SKM-1 (cell line): ENCODE results near the gene HM13.
A peak's percentile ranks its signal among the peaks of the same experiment; 100 is the strongest.
"Not testable (repeated sequence)": the region's sequence is repeated elsewhere in the genome, so short reads cannot be mapped to it uniquely, and the experiment has no call there.

Experiments used
- DNase-seq: peaks from one replicate; lab custom pipeline; 2025; ENCODE audit not compliant: unreplicated experiment; lab: John Stamatoyannopoulos, UW

The HM13 gene, protein sequence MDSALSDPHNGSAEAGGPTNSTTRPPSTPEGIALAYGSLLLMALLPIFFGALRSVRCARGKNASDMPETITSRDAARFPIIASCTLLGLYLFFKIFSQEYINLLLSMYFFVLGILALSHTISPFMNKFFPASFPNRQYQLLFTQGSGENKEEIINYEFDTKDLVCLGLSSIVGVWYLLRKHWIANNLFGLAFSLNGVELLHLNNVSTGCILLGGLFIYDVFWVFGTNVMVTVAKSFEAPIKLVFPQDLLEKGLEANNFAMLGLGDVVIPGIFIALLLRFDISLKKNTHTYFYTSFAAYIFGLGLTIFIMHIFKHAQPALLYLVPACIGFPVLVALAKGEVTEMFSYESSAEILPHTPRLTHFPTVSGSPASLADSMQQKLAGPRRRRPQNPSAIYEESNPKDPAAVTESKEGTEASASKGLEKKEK

DNA sequence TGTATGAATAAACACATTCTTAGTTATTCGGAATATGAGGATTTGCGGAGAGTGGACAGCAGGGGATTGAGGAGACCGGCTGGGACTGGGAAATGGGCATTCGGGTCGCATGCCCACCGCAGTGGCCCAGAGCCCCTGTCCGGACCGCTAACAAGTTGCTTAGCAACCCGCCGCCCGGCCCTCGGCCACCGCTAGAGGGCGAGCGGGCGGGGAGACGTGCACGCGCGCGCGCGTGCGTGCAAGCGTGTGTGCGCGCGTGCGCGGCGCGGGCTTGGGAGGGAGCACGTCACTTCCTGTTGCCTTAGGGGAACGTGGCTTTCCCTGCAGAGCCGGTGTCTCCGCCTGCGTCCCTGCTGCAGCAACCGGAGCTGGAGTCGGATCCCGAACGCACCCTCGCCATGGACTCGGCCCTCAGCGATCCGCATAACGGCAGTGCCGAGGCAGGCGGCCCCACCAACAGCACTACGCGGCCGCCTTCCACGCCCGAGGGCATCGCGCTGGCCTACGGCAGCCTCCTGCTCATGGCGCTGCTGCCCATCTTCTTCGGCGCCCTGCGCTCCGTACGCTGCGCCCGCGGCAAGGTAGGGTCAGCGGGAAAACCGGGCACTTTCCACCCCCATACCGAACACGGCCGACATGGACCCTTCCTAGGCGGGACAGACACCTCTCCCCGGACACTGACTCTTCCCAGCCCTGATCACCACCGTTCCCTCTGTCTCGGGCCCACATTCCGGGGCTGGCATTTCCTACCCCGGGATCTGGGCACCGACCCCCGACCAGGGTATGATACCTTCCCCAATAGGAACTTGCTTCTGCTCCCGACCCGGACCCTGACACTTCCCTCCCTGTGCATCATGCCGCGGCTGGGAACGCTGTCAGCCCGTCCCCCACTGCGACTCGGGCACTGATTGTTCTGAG lies at the start of gene HM13:
Gene HM13, plus strand, starts transcription at position 289 of the 918 bp plus-strand sequence. Its CDS starts 110 bp downstream, at position 399.
- peak; percentile 82 for DNase-seq

DNA sequence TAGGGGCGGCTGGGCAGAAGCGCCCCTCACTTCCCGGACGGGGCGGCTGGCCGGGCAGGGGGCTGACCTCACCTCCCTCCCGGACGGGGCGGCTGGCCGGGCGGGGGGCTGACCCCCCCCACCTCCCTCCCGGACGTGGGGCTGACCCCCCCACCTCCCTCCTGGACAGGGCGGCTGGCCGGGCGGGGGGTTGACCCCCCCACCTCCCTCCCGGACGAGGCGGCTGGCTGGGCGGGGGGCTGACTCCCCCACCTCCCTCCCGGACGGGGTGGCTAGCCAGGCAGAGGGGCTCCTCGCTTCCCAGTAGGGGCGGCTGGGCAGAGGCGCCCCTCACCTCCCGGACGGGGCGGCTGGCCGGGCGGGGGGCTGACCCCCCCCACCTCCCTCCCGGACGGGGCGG lies 43.3 kb upstream of the HM13 start:
- DNase-seq: not testable (repeated sequence)

DNA sequence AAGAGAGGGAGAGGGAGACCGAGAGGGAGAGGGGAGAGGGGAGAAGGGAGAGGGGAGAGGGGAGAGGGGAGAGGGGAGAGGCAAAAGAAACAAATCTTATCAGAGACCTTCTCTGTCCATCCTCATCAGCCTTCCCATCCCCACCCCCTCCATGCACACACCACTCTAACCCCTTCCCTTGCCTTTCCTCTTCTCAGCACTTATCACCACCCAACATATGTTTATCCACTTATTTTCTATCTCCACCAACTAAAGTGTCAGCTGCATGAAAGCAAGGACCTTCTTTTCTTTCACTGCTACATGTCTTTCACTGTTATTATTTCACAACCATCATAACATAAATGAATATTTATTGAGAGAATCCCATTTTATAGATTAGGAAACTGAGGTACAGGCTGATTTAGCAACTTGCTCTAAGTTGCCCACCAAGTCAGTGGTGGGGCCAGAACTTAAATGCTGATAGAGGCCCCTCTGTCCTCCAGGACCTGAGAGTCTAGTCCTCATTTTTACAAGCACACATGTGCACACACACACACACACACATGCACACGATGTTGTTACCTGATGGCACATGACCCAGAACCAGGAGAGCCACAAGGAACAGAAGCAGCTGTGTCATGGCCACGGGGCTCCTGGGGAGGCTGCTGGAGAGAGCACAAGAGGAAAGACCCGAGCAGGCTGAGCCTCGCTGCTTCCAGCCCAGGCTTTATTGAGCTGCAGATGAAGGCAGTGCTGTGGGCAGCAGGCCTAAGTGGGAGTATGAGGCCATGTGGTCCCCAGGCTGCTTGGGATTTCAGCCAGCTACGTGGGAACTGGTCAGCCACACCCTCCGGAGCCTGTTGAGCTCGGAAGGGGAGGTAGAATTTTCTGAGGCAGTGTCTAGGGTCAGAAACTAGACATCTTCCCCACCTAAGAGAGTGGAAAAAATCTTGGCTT lies 41.6 kb upstream of the HM13 start:
- no peak for DNase-seq

DNA sequence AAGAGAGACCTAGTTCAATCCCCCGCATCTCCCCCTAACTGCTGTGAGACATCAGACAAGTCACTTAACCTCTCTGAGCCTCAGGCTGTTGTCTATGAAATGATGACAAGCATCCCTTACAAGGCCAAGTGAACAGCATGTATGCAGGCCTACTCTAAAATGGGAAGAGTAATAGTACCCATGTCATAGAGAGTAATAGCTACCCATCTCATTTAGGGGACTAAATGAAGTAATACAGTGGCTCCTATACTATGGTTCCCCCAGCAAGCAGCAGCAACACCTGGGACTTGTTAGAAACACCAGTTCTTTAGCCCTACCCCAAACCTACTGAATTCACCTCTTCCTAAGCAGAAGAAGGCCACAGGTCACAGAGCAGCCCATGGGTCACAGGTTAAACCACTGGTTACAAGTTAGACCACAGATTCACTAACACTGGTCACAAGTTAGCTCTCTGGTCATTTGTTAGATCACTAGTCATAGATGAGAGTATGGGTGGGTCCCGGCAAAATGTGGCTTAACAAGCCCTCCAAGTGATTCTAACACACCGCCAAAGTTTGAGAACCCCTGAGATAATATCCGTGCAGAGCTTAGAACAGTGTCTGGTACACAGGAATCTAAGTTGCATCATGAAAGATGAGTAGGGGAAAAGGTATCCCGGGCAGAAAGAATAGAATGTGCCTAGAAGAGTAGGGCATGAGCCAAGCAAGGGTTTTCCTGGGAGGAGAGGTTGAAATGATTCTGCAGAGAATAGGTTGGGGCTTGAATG lies 40.7 kb upstream of the HM13 start:
- DNase-seq: no peak

DNA sequence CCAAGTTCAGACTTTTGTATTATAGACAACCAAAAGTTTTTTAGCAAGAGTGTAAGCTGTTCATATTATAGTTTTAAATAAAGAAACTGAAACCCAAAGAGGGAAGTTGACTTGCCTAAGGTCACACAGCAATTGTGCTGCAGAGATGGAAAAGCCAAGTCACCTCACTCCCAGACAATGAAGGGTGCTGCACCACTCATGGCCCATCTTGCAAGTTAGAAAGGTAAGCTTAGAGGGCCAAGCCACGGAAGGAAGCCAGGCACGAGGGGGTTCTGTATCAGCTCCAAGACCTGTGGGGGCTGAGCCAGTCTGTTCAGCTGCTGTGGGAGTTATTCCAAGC lies 40.2 kb upstream of the HM13 start:
- DNase-seq: no peak

DNA sequence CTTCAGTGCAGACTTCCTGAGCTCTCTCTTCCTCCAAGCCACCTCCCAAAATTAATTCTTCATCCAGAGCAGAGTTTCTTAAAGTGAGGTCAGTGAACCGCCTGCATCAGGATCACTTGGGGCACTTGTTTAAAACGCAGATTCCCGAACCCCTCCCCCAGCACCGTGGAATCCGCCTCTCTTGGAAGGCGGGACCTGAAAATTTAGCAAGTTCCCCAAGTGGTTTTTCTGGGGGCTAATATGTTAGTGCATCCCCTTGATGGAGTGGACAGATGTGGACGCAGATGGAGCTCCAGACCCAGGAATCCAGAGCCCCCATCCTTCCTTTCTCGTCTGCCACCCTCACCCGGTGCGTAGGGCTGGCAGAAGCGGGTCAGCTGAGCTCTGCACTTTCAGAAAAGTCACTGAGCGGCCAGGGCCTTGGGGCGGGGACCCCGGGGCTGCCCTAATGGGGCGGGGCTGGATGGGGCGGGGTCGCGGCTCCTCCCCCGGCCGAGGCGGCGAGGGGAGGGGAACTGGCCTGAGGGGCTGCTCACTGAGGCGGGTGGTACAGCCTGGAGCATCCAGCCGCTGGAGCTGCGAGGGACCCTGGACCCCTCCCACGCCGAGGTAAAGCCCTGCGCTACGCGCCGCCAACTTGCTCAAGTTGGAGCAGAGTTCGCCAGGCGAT lies 39.3 kb upstream of the HM13 start, which contains the start of the genes DEFB124 and REM1:
Gene DEFB124, minus strand, starts transcription at position 370 of the 670 bp plus-strand sequence. CDS start 2,114 bp downstream, outside the sequence.
Gene REM1, plus strand, starts transcription at position 531 of the 670 bp plus-strand sequence. CDS start 1,158 bp downstream, outside the sequence.
- DNase-seq: no peak

DNA sequence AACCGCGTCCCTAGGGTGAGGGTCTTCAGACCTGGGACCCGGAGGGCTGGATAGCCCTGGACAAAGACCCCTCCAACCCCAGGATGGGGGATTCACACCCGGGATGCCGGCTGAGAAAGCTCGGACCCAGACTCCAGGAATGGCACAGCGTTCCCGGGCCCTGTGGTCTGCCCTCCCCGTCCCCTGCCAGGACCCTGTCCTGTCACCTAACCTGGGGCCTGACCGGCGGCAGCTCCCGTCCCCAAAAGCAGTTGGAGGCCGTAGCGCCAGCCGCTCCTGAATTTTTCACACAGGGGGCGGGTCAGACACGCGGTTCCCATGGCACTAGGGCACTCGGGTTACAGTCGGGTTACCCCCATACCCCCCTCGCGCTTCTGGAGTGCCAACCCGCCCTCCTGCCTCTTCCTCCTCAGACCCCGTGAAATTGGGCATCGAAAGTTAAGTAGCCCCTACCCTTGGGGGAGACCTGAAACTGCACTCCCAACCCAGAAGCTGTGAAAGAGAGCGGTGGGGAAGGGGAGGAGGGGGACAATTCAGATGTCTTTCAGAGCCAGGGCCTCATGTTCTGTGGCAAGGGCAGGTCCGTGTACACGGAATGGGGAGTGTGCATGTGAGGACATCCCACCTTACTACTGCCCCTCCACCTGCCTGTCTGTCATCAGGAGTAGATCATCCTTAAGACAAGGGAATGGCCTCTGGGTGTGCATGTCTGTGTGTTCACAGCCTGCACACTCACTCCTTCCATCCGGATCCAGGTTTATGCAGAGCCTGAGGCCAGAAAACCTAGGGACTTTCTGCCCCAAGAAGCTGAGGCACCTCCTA lies 38.6 kb upstream of the HM13 start:
- no peak for DNase-seq

DNA sequence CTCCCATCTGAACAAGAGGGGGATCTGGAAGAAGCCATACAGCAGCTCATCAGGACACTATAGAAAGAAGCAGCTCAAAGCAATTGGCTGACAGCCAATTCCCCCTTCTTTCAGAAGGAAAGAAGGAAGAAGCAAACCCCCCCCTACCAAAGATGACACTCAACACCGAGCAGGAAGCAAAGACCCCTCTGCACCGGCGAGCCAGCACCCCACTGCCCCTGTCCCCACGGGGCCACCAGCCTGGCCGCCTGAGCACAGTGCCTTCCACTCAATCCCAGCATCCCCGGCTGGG lies 38.0 kb upstream of the HM13 start:
- DNase-seq: no peak

DNA sequence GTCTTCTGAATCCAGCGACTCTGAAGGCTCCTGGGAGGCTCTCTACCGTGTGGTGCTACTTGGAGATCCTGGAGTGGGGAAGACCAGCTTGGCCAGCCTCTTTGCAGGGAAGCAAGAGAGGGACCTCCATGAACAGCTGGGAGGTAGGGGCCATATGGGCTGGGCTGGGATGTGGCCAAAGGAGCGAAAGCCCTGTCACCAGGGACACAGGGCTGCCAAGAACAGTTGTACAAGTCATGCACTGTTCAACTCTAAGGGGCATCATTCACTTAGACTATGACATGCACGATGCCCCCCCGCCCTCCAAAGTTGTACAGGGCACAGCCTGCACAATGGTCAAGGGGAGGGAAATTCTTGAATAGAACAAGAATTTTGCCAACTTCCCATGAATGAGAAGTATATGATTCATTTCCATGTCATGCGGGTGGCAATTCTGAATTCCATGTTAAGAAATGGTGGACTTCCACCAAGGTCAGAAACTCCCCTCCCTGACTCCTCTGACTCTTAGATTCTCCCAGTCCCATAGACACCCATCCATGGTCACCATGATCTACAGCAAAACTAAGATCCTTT lies 37.5 kb upstream of the HM13 start:
- DNase-seq: no peak

DNA sequence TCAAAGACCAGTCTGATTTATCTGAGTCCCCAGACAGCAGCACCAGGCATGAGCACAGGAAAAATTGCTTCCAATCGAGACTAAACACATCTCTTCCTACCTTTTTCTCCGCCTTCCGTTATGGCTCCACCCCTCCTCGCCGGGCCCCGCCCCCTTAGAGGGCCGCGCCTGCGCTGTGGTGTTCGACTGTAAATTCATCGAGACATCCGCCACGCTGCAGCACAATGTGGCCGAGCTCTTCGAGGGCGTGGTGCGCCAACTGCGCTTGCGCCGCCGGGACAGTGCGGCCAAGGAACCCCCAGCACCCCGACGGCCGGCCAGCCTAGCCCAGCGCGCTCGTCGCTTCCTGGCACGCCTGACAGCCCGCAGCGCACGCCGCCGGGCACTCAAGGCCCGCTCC lies 30.2 kb upstream of the HM13 start:
- DNase-seq: no peak

DNA sequence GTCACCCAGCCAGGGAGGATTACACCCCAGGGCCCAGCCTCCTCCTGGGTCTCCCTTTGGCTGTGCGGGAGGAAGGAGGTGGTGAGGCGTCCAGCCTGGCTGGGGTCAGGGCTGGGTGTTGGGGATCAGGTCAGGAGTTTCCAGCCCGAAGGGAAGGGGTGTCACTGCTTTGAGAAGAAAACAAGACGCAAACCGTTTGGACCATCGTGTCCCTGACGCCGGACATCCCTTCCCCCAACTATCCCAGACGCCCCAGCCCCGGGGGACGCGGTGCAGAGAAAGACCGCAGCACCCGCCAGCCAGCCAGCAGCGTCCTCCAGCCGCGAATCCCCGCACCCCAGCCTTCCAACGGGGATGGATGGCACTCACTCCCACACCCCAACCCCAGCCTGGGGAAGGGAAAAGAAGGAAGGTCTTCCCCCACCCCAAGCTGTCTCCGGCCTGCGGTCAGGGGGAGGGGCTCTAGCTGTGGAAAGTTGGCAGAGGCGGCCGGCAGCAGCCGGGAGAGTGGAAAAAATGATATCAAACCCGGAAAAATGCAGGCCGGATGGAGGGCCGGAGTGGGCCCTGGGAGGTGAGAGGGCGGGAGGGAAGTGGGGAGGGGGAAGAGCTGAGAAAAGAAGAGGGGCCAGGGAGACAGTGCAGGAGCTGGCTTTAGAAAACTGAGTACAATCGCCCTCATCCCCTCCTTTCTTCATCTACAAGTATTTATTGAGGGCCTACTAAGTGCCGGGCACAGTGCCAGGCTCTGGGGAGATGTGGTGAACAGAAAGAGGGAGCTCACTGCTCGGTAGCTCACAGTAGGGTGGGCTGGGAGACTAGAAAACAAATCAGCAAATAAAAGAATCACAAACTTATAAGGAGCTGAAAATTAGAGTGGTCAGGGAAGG lies 28.5 kb upstream of the HM13 start:
- DNase-seq: no peak

DNA sequence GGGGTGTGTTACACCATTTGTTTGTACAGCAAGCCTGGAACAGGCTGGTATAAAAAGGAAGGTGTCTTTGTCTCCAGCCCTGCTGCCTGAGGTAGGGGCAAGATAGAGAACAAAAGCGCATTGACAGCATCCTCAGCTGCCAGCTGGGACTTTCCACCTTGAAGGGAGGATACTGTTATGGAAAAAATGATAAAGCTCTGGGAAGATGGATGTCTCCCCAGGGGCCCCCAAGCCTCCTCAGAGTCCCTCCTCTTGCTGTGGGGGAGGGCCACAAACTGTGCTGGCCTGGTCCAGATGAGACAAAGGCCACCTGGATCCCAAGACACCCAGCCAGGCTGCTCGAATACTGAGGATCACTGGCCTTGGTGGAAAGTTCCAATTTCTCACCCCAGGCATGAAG lies 26.1 kb upstream of the HM13 start:
- DNase-seq: no peak

DNA sequence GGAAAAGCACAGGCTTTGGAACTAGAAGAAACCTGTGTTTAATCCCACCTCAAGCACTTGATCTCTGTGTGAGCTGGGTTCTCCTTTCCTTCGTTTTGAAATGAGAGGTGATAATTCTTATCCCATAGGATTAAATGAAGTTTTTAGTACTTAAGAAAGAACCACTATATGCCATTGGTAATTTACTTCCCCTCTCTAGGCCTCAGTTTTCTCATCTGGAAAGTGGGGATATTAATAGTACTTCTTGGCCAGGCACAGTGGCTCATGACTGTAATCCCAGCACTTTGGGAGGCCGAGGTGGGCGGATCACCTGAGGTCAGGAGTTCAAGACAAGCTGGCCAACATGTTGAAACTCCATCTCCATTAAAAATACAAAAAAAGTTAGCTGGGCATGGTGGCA lies 25.1 kb upstream of the HM13 start:
- DNase-seq: no peak

DNA sequence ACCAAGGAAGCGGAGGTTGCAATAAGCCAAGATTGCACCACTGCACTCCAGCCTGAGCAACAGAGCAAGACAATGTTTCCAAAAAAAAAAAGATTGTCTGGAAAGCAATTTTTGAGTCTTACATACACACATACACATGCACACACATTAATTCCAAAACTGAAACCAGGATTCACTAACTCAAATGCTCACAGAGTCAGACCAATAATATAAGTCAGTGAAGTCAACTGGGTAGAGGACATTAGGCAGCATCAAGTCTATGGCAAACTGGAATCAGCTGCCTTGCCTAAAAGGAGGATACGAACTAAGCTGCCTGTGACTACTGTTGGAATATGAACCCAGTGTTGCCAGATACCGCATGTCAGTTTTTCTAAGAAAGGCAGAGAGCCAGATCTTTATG lies 23.5 kb upstream of the HM13 start:
- no peak for DNase-seq

DNA sequence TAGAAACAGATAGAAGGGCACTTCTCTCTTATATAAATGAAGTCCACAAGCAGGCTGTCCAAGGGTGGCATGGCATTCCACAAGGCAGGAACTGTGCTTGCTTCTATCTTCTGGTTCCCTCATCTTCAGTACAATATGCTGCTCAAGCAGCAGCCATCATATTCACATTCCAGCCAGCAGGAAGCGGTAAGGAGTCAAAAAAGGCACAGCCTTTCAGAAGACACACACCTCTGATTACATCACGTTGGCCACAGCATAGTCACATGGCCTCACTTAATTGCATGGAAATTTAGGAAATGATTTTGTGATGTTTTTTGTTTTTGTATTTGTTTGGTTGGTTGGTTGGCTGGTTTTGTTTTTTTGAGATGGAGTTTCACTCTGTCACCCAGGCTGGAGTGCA lies 20.1 kb upstream of the HM13 start:
- DNase-seq: no peak

DNA sequence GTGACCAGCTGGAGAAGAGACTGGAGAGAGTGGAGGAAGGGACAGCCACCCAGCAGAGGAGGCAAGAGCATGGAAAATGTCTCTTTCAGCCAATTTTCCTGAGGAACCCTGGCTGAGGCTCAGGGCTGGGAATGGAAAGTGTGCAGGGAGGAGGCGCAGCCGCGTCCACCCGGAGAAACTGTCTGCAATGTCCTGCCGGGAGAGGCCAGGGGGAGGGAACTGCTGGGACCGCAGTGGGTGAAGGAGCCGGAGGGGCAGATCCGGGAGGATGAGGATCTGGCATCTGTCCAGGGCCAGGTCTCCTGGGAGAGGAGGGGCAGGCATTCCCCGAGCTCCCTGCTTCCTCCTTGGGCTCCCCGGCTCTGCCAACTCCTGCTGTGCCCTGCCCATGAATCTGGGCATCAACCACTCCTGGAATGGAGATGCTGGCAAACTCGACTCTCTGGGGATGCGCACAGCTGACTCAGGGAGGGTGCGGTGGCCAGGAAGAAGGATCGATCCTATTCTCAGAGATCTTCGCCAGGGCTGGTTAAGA lies 17.4 kb upstream of the HM13 start:
- no peak for DNase-seq

DNA sequence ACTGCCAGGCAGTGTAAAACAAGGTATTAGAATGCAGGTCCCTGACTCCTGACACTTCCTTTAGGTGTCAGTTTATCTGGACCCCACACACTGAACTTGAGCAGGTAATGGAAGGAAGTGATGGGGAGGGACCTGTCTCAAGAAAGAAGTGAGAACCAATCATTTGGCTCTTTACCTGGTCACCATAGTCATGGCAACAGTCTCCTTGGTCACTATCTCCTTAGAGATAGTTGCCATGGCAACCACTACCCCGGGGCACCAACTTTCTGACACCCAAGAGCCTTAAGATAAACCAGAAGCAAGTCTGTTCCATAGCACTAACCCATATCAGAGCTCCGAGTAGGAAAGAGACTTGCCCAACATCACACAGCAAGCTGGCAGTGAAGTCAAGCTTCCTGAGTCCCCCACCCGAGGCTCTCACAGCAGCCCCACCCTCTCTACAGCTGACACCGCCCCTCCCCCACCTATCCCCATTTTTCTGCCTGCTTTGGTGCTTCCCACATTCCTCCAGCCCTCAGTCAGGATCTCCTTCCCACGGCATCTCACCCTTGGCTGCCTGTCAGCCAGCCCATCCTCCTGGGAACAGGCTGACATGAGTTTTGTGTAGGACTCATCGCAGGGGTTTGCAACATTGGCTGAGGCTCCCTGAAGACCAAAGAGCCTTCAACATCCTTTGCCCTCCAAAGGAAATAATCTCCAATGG lies 16.3 kb upstream of the HM13 start:
- DNase-seq: no peak
